OCI-LY1 (cell line): ENCODE measurements around the gene OR2A12.

Source experiments
- H2AFZ ChIP-seq: fragments of 200-600 bp; sonication (generic), shearing (Covaris generic); 2 replicates; pipeline ENCODE4 v1.6.0; 2014; ENCODE audit warnings: antibody characterized with exemption, mild to moderate bottlenecking, low read length
- H3F3A ChIP-seq: fragments of 200-600 bp; sonication (generic), shearing (Covaris generic); 2 replicates; pipeline ENCODE4 v1.6.0; 2014; ENCODE audit warnings: mild to moderate bottlenecking, antibody characterized with exemption, low read length, moderate library complexity; ENCODE audit not compliant: insufficient read depth
- H3K27ac ChIP-seq: fragments of 200-600 bp; sonication (generic); 2 replicates; pipeline ENCODE4 v1.5.1; 2014; ENCODE audit warnings: low read length, mixed run types, mild to moderate bottlenecking, low read depth; ENCODE audit not compliant: poor library complexity, severe bottlenecking
- H3K27me3 ChIP-seq: fragments of 200-600 bp; sonication (generic); 2 replicates; pipeline ENCODE4 v1.6.0; 2014; ENCODE audit warnings: antibody characterized with exemption, mild to moderate bottlenecking, low read length, moderate library complexity; ENCODE audit not compliant: insufficient read depth
- H3K36me3 ChIP-seq: fragments of 200-600 bp; sonication (generic); 2 replicates; pipeline ENCODE4 v1.6.1; 2014; ENCODE audit warnings: mild to moderate bottlenecking, antibody characterized with exemption, low read length, moderate library complexity, mixed read lengths; ENCODE audit not compliant: insufficient read depth
- H3K4me1 ChIP-seq: fragments of 200-600 bp; sonication (generic); 2 replicates; pipeline ENCODE4 v1.5.1; 2014; ENCODE audit warnings: mild to moderate bottlenecking, low read length, moderate library complexity; ENCODE audit not compliant: insufficient read depth, severe bottlenecking
- H3K4me2 ChIP-seq: fragments of 200-600 bp; sonication (generic), shearing (Covaris generic); 2 replicates; pipeline ENCODE4 v1.6.1; 2014; ENCODE audit warnings: low read length
- H3K4me3 ChIP-seq: fragments of 200-600 bp; sonication (generic); 2 replicates; pipeline ENCODE4 v1.5.1; 2014; ENCODE audit warnings: low read length, low read depth, mild to moderate bottlenecking, mixed read lengths; ENCODE audit not compliant: poor library complexity, severe bottlenecking
- H3K79me2 ChIP-seq: fragments of 200-600 bp; shearing (Covaris generic); 2 replicates; pipeline ENCODE4 v1.6.1; 2016; ENCODE audit warnings: mixed run types, low read length, mixed read lengths; ENCODE audit not compliant: insufficient read depth
- H3K9ac ChIP-seq: fragments of 200-600 bp; sonication (generic), shearing (Covaris generic); 2 replicates; pipeline ENCODE4 v1.6.1; 2014; ENCODE audit warnings: mild to moderate bottlenecking, low read length, mixed read lengths
- H3K9me2 ChIP-seq: fragments of 200-600 bp; sonication (generic), shearing (Covaris generic); 2 replicates; pipeline ENCODE4 v1.6.1; 2014; ENCODE audit warnings: low read depth, mild to moderate bottlenecking, low read length, mixed read lengths
- H3K9me3 ChIP-seq: fragments of 200-600 bp; shearing (Covaris generic); 2 replicates; pipeline ENCODE4 v1.6.1; 2014; ENCODE audit warnings: low read length, mixed read lengths
- H4K20me1 ChIP-seq: fragments of 200-600 bp; sonication (generic), shearing (Covaris generic); 2 replicates; pipeline ENCODE4 v1.6.0; 2016; ENCODE audit warnings: mild to moderate bottlenecking, low read length; ENCODE audit not compliant: insufficient read depth
- EZH2 ChIP-seq: fragments of 200-600 bp; sonication (generic), shearing (Covaris generic); IDR thresholded peaks from 2 replicates; pipeline ENCODE4 v1.8.0; 2017; ENCODE audit warnings: borderline replicate concordance, mixed run types, mild to moderate bottlenecking, antibody characterized with exemption, low read length, moderate library complexity, mixed read lengths
- TF ChIP-seq, protein P1 (sequence below): fragments of 200-600 bp; sonication (generic), shearing (Covaris generic); IDR thresholded peaks from 2 replicates; pipeline ENCODE4 v1.5.1; 2017; ENCODE audit warnings: mild to moderate bottlenecking, antibody characterized with exemption, low read length, moderate library complexity, mixed read lengths

The OR2A12 gene

DNA sequence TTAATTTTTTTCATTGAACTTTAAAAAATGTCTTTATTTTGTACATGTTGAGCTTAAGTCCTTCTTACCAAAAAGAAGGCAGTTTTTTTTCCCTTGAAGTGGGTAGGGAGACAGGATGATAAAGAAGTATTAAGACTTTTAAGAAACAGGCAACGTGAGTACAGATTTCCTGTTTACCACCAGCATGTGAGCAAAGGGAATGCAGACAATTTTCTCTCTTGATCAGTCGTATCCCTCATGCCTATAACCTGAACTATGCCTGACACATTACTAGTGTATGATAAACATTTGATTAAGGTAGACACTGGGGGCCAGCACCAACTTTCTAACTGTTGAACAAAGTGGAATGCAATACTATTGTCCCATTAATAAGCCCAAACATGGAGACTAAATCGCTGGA is 14.5 kb downstream of the OR2A12 start:
- TF ChIP-seq EZH2 = no peak
- TF ChIP-seq, protein P1, sequence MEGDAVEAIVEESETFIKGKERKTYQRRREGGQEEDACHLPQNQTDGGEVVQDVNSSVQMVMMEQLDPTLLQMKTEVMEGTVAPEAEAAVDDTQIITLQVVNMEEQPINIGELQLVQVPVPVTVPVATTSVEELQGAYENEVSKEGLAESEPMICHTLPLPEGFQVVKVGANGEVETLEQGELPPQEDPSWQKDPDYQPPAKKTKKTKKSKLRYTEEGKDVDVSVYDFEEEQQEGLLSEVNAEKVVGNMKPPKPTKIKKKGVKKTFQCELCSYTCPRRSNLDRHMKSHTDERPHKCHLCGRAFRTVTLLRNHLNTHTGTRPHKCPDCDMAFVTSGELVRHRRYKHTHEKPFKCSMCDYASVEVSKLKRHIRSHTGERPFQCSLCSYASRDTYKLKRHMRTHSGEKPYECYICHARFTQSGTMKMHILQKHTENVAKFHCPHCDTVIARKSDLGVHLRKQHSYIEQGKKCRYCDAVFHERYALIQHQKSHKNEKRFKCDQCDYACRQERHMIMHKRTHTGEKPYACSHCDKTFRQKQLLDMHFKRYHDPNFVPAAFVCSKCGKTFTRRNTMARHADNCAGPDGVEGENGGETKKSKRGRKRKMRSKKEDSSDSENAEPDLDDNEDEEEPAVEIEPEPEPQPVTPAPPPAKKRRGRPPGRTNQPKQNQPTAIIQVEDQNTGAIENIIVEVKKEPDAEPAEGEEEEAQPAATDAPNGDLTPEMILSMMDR = no peak

DNA sequence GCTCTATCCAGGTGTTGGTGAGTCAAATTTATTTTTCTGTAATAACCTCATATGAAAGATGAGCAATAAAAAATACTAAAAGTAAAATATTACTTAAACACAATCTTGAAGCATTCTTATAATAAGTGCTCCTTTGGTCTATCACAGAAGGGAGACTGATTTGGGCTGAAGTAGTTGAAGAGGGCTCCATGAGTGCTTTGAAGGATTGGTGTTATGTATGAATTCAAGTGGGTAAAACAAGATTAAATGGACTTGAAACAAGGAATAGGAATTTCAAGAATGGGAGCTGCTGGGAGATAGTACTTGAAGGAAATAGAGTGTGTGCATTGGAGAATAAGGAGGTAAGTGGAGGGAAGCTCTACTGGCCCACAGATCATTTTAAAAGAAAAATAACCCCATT is 16.0 kb downstream of the OR2A12 start:
- no peak overlapping the region for H3K4me3 ChIP-seq
- no peaks in the 10 kb centered on the region for H3K79me2 ChIP-seq
- no peak overlapping the region for H3K9ac ChIP-seq
- no peak overlapping the region for H3K27ac ChIP-seq
- no peaks in the 10 kb centered on the region for H4K20me1 ChIP-seq
- H3K4me2 ChIP-seq = no peak overlapping the region
- no peak overlapping the region for H2AFZ ChIP-seq
- no peaks in the 10 kb centered on the region for H3K36me3 ChIP-seq
- no peaks in the 10 kb centered on the region for H3K9me2 ChIP-seq
- no peaks in the 10 kb centered on the region for H3K27me3 ChIP-seq
- H3F3A ChIP-seq = no peaks in the 10 kb centered on the region
- no peaks in the 10 kb centered on the region for H3K9me3 ChIP-seq
- no peak for TF ChIP-seq EZH2
- TF ChIP-seq, protein P1 = no peak
- H3K4me1 ChIP-seq = no peaks in the 10 kb centered on the region

More for the DNA sequence above, 14.5 kb downstream of the OR2A12 start:
- Histone ChIP-seq H3K4me3 (no peak overlapping the region), H3K9me2 (no peaks in the 10 kb centered on the region), H3K9me3 (no peaks in the 10 kb centered on the region), H3K9ac (no peak overlapping the region), H3K4me1 (no peaks in the 10 kb centered on the region), H4K20me1 (no peaks in the 10 kb centered on the region), H3K79me2 (no peaks in the 10 kb centered on the region), H3K36me3 (no peaks in the 10 kb centered on the region), H3K27me3 (no peaks in the 10 kb centered on the region), H3K27ac (no peak overlapping the region), H2AFZ (no peak overlapping the region), H3F3A (no peaks in the 10 kb centered on the region), H3K4me2 (no peak overlapping the region)

DNA sequence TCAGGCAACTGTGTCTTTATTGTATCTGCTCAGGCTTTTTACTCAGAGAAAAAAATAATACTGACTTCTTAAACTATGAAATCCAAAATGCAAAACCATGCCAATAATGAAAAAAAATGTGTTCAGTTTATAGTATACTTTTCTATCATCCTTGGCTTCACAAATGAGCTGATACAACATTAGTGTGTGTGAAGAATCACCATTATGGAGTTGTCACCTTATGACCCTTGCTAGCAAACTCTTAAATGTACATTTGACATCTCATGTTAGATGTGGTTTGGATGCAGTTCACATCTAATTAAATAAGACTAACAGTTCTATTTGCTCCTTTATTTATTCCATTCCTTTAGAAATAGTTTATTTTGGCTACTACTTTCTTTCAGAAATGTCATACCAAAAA is 19.1 kb downstream of the OR2A12 start:
- Histone ChIP-seq H3F3A (no peaks in the 10 kb centered on the region), H3K27ac (no peak overlapping the region), H3K9me2 (no peaks in the 10 kb centered on the region), H3K4me1 (no peaks in the 10 kb centered on the region), H3K27me3 (no peaks in the 10 kb centered on the region), H3K9ac (no peak overlapping the region), H4K20me1 (no peaks in the 10 kb centered on the region), H3K9me3 (no peaks in the 10 kb centered on the region), H3K36me3 (no peaks in the 10 kb centered on the region), H3K4me3 (no peak overlapping the region), H3K79me2 (no peaks in the 10 kb centered on the region), H2AFZ (no peak overlapping the region), H3K4me2 (no peak overlapping the region)
- no peak for TF ChIP-seq EZH2
- TF ChIP-seq, protein P1 = no peak
